ENCODE measurements around the gene TM6SF1.

Gene TM6SF1

DNA sequence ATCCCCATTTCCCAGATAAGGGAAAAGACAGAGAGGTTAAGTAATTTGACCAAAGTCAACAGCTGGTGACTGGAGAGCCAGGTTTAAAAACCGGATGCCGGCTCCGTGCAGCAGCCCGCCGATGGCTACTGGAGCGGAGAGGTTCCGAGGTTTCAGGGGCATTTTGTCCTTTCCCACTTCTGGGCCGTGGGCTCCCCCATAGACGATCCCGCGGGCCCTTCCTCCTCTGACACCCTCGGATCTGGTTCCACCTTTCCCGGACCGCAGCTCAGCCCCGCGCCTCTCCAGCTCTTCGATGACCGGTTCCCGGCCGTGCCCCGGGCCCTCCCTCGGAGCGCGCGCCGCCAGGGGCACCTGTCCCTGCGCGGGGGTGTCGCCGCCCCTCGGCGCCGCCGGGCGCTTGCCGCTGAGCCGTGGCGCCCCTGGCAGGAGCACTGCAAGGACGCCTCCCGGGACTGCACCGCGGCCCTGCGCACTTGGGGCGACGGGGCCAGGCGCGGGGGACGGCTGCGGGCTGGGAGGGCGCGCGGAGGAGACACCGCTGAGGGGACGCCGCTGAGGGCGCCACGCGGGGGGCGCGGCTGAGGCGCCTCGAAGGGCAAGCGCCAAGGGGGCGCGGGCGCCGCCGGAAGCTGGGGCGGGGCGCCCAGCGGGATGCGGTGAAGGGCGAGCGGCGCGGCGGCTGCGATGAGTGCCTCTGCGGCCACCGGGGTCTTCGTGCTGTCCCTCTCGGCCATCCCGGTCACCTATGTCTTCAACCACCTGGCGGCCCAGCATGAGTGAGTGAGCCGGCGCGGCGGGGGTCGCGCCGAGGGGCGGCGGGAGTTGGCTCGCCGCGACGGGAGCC is at the start of gene TM6SF1:
TM6SF1 (plus strand) TSS at position 652 of the 847 bp plus-strand sequence; CDS start at position 688, 36 bp downstream.
- H3K4me3 ChIP-seq (ENCODE audit: low read length): peak within 1 kb of the TSS; percentile 45
- no peak for DNase-seq (ENCODE audit: low read depth)
- TF ChIP-seq CTCF (conservative IDR thresholded peaks at IDR 0.05; ENCODE audit: low read depth, low read length): no peak

- no peak overlapping the region for H3K4me3 ChIP-seq (ENCODE audit: low read length)
- TF ChIP-seq CTCF (conservative IDR thresholded peaks at IDR 0.05; ENCODE audit: low read depth, low read length): no peak
- no peak for DNase-seq (ENCODE audit: low read depth)
Measured at GRCh38 chr15:83057696-83058376, 49.6 kb upstream of the TM6SF1 start.

DNA sequence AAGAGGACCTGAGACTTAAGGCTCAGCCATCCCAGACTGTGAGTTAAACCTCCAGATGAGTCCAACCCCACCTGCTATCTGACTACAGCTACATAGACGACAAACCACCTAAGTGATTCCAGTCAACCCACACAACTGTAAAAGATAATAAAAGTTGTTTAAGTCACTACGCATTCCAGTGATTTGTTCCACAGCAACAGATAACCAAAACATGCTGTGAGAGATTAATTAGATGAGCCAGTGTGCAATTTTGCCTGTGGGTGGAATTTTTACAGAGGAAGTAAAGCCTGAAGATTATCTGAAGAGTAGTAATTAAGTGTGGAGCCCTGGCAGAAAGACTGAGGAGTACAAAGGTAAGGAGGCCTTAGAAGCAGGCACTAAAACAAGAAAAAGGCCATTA is 45.8 kb upstream of the TM6SF1 start:
- peak; percentile 15 for DNase-seq (ENCODE audit: low read depth)
- H3K4me3 ChIP-seq (ENCODE audit: low read length): no peak overlapping the region
- TF ChIP-seq CTCF (conservative IDR thresholded peaks at IDR 0.05; ENCODE audit: low read depth, low read length): no peak

GRCh38 chr15:83062768-83063180 is 44.7 kb upstream of the TM6SF1 start:
- DNase-seq (ENCODE audit: low read depth): no peak
- TF ChIP-seq CTCF (conservative IDR thresholded peaks at IDR 0.05; ENCODE audit: low read depth, low read length): no peak
- H3K4me3 ChIP-seq (ENCODE audit: low read length): no peak overlapping the region

DNA sequence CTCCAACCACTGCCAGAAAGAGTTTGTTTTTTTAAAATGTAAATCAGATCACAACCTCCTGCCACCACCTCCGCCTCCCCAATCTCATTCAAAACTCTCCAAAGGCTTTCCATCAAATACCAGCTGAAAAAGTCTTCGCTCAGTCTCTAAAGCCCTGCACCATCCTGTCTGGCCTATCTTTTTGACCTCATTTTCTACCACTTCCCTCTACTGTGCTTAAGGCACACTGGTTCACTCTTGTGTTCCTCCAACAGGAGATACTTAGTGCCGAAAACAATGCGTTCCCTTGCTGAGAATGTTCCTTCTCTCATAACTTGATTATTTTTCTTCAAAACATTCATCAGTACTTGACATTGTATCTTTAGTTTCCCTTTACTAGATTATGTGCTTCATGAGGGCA is 43.9 kb upstream of the TM6SF1 start:
- TF ChIP-seq CTCF (conservative IDR thresholded peaks at IDR 0.05; ENCODE audit: low read depth, low read length): no peak
- no peak for DNase-seq (ENCODE audit: low read depth)
- no peak overlapping the region for H3K4me3 ChIP-seq (ENCODE audit: low read length)

DNA sequence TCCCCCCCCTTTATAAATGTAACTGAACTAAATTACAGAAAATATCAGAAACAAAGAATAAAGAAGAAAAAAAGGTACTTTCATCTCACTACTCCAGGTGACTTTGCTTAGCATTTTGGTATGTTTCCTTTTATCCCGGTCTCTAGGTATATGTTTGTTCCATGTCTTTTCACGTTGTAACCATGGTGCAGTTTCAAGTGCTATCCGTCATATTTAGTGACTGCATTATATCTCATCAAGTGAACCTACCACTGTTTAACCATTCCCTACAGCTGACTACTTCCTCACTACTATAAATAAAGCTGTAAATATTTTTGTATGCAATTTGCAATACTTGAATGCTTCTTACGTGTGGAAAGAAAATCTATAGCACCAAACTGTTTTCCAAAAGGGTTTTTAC is 42.6 kb upstream of the TM6SF1 start:
- TF ChIP-seq CTCF (conservative IDR thresholded peaks at IDR 0.05; ENCODE audit: low read depth, low read length): no peak
- H3K4me3 ChIP-seq (ENCODE audit: low read length): peak overlapping the region; percentile 92
- DNase-seq (ENCODE audit: low read depth): no peak

Data from retinal pigment epithelial cell (primary cell).